ENCODE results near the gene HSD17B12. TPM values are rescaled to one million over a fixed set of nuclear protein-coding genes. Genes with fewer than 3 reads are reported as not detected.
"Not testable (repeated sequence)": the region's sequence is repeated elsewhere in the genome, so short reads cannot be mapped to it uniquely, and the experiment has no call there.

The HSD17B12 gene
- polyA plus RNA-seq, 1 donor from 2014 or later: 58.8 TPM

DNA sequence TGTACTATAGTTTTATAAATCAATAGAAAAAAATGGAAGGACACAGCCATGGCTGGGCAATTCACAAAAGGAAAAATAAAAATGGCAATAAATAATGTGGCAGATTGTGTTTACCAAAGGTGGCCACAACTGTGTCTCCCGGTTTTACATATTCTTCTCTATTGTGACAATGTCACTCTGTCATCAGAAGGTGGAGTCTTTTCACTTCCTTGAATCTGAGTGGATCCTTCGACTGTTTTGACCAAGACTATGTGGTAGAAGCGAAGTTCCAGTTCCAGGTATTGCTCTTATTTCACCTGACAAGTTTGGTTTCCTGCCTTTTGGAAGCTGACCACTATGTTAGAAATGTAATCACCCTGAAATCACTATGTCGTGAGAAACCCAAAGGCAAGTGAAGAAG is 31.0 kb upstream of the HSD17B12 start:
- H2AFZ ChIP-seq (ENCODE audit: low read depth, low read length): no peak overlapping the region
- H4K20me1 ChIP-seq (ENCODE audit: insufficient read depth): no peaks in the 10 kb centered on the region
- no peak overlapping the region for H3K4me2 ChIP-seq (ENCODE audit: low read length)
- H3K79me2 ChIP-seq (replicated peaks; ENCODE audit: insufficient read depth, low read length): peaks cover 17% of the 10 kb centered on the region
- H3K9me2 ChIP-seq (ENCODE audit: insufficient read depth, low read length): no peaks in the 10 kb centered on the region
- no peak overlapping the region for H3K4me3 ChIP-seq (ENCODE audit: low read length)
- TF ChIP-seq, protein P1, sequence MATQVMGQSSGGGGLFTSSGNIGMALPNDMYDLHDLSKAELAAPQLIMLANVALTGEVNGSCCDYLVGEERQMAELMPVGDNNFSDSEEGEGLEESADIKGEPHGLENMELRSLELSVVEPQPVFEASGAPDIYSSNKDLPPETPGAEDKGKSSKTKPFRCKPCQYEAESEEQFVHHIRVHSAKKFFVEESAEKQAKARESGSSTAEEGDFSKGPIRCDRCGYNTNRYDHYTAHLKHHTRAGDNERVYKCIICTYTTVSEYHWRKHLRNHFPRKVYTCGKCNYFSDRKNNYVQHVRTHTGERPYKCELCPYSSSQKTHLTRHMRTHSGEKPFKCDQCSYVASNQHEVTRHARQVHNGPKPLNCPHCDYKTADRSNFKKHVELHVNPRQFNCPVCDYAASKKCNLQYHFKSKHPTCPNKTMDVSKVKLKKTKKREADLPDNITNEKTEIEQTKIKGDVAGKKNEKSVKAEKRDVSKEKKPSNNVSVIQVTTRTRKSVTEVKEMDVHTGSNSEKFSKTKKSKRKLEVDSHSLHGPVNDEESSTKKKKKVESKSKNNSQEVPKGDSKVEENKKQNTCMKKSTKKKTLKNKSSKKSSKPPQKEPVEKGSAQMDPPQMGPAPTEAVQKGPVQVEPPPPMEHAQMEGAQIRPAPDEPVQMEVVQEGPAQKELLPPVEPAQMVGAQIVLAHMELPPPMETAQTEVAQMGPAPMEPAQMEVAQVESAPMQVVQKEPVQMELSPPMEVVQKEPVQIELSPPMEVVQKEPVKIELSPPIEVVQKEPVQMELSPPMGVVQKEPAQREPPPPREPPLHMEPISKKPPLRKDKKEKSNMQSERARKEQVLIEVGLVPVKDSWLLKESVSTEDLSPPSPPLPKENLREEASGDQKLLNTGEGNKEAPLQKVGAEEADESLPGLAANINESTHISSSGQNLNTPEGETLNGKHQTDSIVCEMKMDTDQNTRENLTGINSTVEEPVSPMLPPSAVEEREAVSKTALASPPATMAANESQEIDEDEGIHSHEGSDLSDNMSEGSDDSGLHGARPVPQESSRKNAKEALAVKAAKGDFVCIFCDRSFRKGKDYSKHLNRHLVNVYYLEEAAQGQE (IDR thresholded peaks at IDR 0.05; ENCODE audit: borderline replicate concordance): no peak
- TF ChIP-seq MXI1 (conservative IDR thresholded peaks at IDR 0.05; ENCODE audit: poor library complexity, severe bottlenecking) (no peak), POLR2AphosphoS5 (IDR thresholded peaks at IDR 0.05) (no peak), RAD21 (conservative IDR thresholded peaks at IDR 0.05) (no peak), EZH2 (IDR thresholded peaks at IDR 0.05; ENCODE audit: borderline replicate concordance, insufficient read depth, low read length, poor library complexity, severe bottlenecking) (no peak), EP300 (conservative IDR thresholded peaks at IDR 0.05; ENCODE audit: poor library complexity, severe bottlenecking) (no peak), SMC3 (conservative IDR thresholded peaks at IDR 0.05; ENCODE audit: poor library complexity) (no peak), TAF1 (IDR thresholded peaks at IDR 0.05; ENCODE audit: low read depth) (no peak)
- TF ChIP-seq, protein P2, sequence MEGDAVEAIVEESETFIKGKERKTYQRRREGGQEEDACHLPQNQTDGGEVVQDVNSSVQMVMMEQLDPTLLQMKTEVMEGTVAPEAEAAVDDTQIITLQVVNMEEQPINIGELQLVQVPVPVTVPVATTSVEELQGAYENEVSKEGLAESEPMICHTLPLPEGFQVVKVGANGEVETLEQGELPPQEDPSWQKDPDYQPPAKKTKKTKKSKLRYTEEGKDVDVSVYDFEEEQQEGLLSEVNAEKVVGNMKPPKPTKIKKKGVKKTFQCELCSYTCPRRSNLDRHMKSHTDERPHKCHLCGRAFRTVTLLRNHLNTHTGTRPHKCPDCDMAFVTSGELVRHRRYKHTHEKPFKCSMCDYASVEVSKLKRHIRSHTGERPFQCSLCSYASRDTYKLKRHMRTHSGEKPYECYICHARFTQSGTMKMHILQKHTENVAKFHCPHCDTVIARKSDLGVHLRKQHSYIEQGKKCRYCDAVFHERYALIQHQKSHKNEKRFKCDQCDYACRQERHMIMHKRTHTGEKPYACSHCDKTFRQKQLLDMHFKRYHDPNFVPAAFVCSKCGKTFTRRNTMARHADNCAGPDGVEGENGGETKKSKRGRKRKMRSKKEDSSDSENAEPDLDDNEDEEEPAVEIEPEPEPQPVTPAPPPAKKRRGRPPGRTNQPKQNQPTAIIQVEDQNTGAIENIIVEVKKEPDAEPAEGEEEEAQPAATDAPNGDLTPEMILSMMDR (IDR thresholded peaks at IDR 0.05; ENCODE audit: poor library complexity, severe bottlenecking): no peak
- H3K9ac ChIP-seq (ENCODE audit: low read length): no peak overlapping the region
- H3K27me3 ChIP-seq (ENCODE audit: insufficient read depth, low read depth, low read length): no peaks in the 10 kb centered on the region
- no peaks in the 10 kb centered on the region for H3K9me3 ChIP-seq (ENCODE audit: low read length)
- no peaks in the 10 kb centered on the region for H3K36me3 ChIP-seq (ENCODE audit: insufficient read depth, low read length)
- no peak overlapping the region for H3K27ac ChIP-seq (ENCODE audit: low read length)
- H3F3A ChIP-seq (ENCODE audit: insufficient read depth, low read length, poor library complexity, severe bottlenecking): no peaks in the 10 kb centered on the region

DNA sequence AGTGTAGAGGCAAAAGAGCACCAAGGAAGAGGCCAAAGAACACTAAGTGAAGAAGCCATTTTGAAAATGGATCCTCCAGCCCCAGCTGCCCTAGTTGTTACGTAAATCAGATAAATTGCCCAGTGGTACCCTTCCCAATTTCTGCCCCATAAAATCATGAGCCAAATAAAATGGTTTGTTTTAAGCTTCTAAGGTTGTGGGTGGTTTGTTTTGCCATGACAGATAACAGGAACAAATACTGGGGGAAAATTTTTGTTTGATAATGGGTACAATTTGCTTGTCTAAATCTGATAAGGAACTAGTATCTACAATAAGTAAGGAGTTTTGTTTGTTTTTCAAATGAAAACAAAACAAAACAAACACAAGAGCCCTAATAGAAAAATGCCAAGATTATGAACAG is 30.6 kb upstream of the HSD17B12 start:
- Histone ChIP-seq H3K9me2 (ENCODE audit: insufficient read depth, low read length) (no peaks in the 10 kb centered on the region), H4K20me1 (ENCODE audit: insufficient read depth) (no peaks in the 10 kb centered on the region), H3K36me3 (ENCODE audit: insufficient read depth, low read length) (no peaks in the 10 kb centered on the region), H3K4me3 (ENCODE audit: low read length) (no peak overlapping the region), H3K4me2 (ENCODE audit: low read length) (no peak overlapping the region), H3K79me2 (replicated peaks; ENCODE audit: insufficient read depth, low read length) (peaks cover 13% of the 10 kb centered on the region), H3K27ac (ENCODE audit: low read length) (no peak overlapping the region), H3K9me3 (ENCODE audit: low read length) (no peaks in the 10 kb centered on the region), H2AFZ (ENCODE audit: low read depth, low read length) (no peak overlapping the region), H3K27me3 (ENCODE audit: insufficient read depth, low read depth, low read length) (no peaks in the 10 kb centered on the region), H3F3A (ENCODE audit: insufficient read depth, low read length, poor library complexity, severe bottlenecking) (no peaks in the 10 kb centered on the region), H3K9ac (ENCODE audit: low read length) (no peak overlapping the region)
- TF ChIP-seq POLR2AphosphoS5 (IDR thresholded peaks at IDR 0.05) (no peak), EZH2 (IDR thresholded peaks at IDR 0.05; ENCODE audit: borderline replicate concordance, insufficient read depth, low read length, poor library complexity, severe bottlenecking) (no peak)
- TF ChIP-seq, protein P1 (IDR thresholded peaks at IDR 0.05; ENCODE audit: borderline replicate concordance): no peak

GRCh38 chr11:43663018-43663417 is 17.5 kb upstream of the HSD17B12 start:
- H3F3A ChIP-seq (ENCODE audit: insufficient read depth, low read length, poor library complexity, severe bottlenecking); H3K9me2 ChIP-seq (ENCODE audit: insufficient read depth, low read length); H3K27me3 ChIP-seq (ENCODE audit: insufficient read depth, low read depth, low read length); H2AFZ ChIP-seq (ENCODE audit: low read depth, low read length); H3K4me2 ChIP-seq (ENCODE audit: low read length); H3K9ac ChIP-seq (ENCODE audit: low read length); H3K27ac ChIP-seq (ENCODE audit: low read length); H4K20me1 ChIP-seq (ENCODE audit: insufficient read depth); H3K9me3 ChIP-seq (ENCODE audit: low read length); H3K4me3 ChIP-seq (ENCODE audit: low read length); H3K79me2 ChIP-seq (replicated peaks; ENCODE audit: insufficient read depth, low read length); H3K36me3 ChIP-seq (ENCODE audit: insufficient read depth, low read length): not testable (repeated sequence)

Data from neural cell (in vitro differentiated cells).